Activated T-cell treated with anti-CD3 and anti-CD28 coated beads, Interleukin-2, amount 50 U/mL, for 48 hours (primary cell): ENCODE measurements around the gene SLC30A5.

Experiments
- DNase-seq, 2 experiments: peaks; one replicate each; pipeline ENCODE4 v3.0.0-alpha.2; 2020

Gene SLC30A5

GRCh38 chr5:69170495-69170894 is 76.7 kb downstream of the SLC30A5 start:
- no peak for DNase-seq

- DNase-seq = no peak
Observed at GRCh38 chr5:69170969-69171368, 77.2 kb downstream of the SLC30A5 start.
